ENCODE data around the gene PCDHA9.

GRCh38 chr5:140877262-140877581 is 29.0 kb downstream of the PCDHA9 start:
- TF ChIP-seq SMC3 (IDR thresholded peaks at IDR 0.05; ENCODE audit: low read depth, low read length) (no peak), MXI1 (IDR thresholded peaks at IDR 0.05; ENCODE audit: borderline replicate concordance, low read depth, low read length) (no peak), CTCF (conservative IDR thresholded peaks at IDR 0.05; ENCODE audit: low read depth, low read length) (no peak), POLR2A (IDR thresholded peaks at IDR 0.05; ENCODE audit: low read depth, low read length) (no peak), FOS (IDR thresholded peaks at IDR 0.05; ENCODE audit: low read depth, low read length) (no peak), CEBPB (IDR thresholded peaks at IDR 0.05; ENCODE audit: low read depth, low read length) (no peak), USF2 (IDR thresholded peaks at IDR 0.05; ENCODE audit: low read depth, low read length) (no peak), RCOR1 (IDR thresholded peaks at IDR 0.05; ENCODE audit: insufficient replicate concordance, low read length) (no peak), CHD1 (IDR thresholded peaks at IDR 0.05; ENCODE audit: low read depth, low read length) (no peak)
